ENCODE data around the gene PI4K2A. TPM values are rescaled to one million over a fixed set of nuclear protein-coding genes. Genes with fewer than 3 reads are reported as not detected.

Gene PI4K2A
- total and polyA plus RNA-seq, 2 of the 4 experiments (the other 2 are of a cell fraction), result 15.8 to 27.3 TPM

DNA sequence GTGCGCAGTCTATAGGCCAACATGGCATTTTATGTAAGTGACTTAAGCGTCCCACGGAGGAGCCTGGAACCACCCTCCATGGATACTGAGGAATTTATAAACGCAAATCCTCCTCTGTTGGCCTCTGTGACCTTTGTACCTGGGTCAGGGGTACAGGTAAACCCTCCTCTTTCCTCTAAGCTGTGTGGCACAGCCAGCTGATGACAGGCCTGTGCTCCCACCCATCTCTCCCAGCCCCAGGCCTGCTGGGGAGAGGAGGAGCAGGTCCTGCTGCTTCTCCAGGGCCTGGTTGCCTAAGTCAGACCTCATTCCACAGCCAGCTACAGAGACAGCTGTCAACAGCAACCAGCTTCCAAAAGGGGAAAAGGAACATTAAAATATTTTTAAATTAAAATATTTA is 41.6 kb downstream of the PI4K2A start:
- Histone ChIP-seq H3K4me2 (ENCODE audit: low read depth, low read length) (peak overlapping the region; percentile 8; the same call in 1 of the 2 replicates), H3K79me1 (ENCODE audit: low read depth in 1 of 2, low read length in 2 of 2) (peaks cover 8 to 77% of the 10 kb centered on the region in 2 experiments), H4K20me1 (ENCODE audit: insufficient read depth, low read length) (peaks cover 57% of the 10 kb centered on the region), H3K4ac (ENCODE audit: low read depth, low read length) (no peak overlapping the region), H3K27me3 (ENCODE audit: control insufficient read depth, insufficient read depth, low read length) (no peaks in the 10 kb centered on the region), H3K23ac (ENCODE audit: low read depth, low read length) (0 out of 2 replicates have a peak overlapping the region, but pooled peaks have one; percentile 62), H3K18ac (ENCODE audit: low read depth, low read length) (no peak overlapping the region), H3K9ac (ENCODE audit: low read depth, low read length) (no peak overlapping the region), H3K56ac (ENCODE audit: extremely low read depth, insufficient read depth, low read length) (no peak overlapping the region), H3K9me1 (ENCODE audit: insufficient read depth, low read length) (peaks cover 10% of the 10 kb centered on the region), H2AK5ac (ENCODE audit: low read depth, low read length) (peak overlapping the region; percentile 75), H2BK5ac (ENCODE audit: low read depth, low read length, poor library complexity, severe bottlenecking) (no peak overlapping the region), H2AFZ (replicated peaks; ENCODE audit: low read length, poor library complexity) (no peak overlapping the region), H2BK20ac (ENCODE audit: low read depth, low read length) (no peak overlapping the region), H4K8ac (ENCODE audit: low read depth in 2 of 2, low read length in 2 of 2) (no peak overlapping the region), H2AK9ac (replicated peaks; ENCODE audit: low read depth, low read length, poor library complexity) (peak overlapping the region; percentile 60), H3K9me3 (ENCODE audit: control insufficient read depth, insufficient read depth, low read length) (no peaks in the 10 kb centered on the region), H3K14ac (replicated peaks; ENCODE audit: low read depth, low read length) (no peak overlapping the region), H4K5ac (ENCODE audit: low read depth, low read length) (no peak overlapping the region), H2BK120ac (ENCODE audit: low read depth, low read length) (no peak overlapping the region), H3K36me3 (ENCODE audit: control insufficient read depth, insufficient read depth, low read length) (peaks cover 34% of the 10 kb centered on the region), H3K27ac (ENCODE audit: insufficient read depth, low read length) (no peak overlapping the region), H2BK15ac (ENCODE audit: low read depth, low read length) (no peak overlapping the region), H3K4me1 (ENCODE audit: control insufficient read depth, insufficient read depth, low read length) (peaks cover 10% of the 10 kb centered on the region), H4K91ac (ENCODE audit: insufficient read depth, low read depth, low read length) (no peak overlapping the region; the same call in 1 of the 2 replicates), H3K4me3 (ENCODE audit: insufficient read depth, low read depth, low read length) (no peak overlapping the region)
- intact Hi-C loops (cut with micrococcal nuclease) (no loop called here), dilution Hi-C loops (cut with HindIII; ENCODE audit: low sequenced_read_pairs, unreplicated experiment) (no loop called here), in situ Hi-C loops (cut with MboI; ENCODE audit: low sequenced_read_pairs) (no loop called here)
- TF ChIP-seq SMC3 (IDR thresholded peaks at IDR 0.05; ENCODE audit: low read depth, low read length), result no peak
- TF ChIP-seq NFE2L2 (IDR thresholded peaks at IDR 0.05; ENCODE audit: low read depth, low read length), result no peak
- TF ChIP-seq RCOR1 (IDR thresholded peaks at IDR 0.05; ENCODE audit: insufficient replicate concordance, low read length), result no peak
- no peak for TF ChIP-seq CTCF (conservative IDR thresholded peaks at IDR 0.05; ENCODE audit: low read depth, low read length)
- TF ChIP-seq MAFK (IDR thresholded peaks at IDR 0.05; ENCODE audit: low read depth, low read length), result no peak
- TF ChIP-seq BHLHE40 (IDR thresholded peaks at IDR 0.05; ENCODE audit: low read depth, low read length), result no peak
- no peak for TF ChIP-seq CHD1 (IDR thresholded peaks at IDR 0.05; ENCODE audit: low read depth, low read length)
- POLR2A ChIA-PET (ENCODE audit: unreplicated experiment), result no interaction called here
- DNase-seq (no peak), ATAC-seq (ENCODE audit: low read depth) (no peak)
- CTCF ChIA-PET, result interaction anchor here (0.6 kb wide), 1 partner anchor 474 kb away, joined by 6 read pairs; no protein-coding TSS in a partner anchor
- no TSS peak for BruUV-seq (replicated peaks)
- no CpG with 5 or more reads among the region's 4 CpGs for WGBS, 2 experiments (ENCODE audit: extremely low coverage in 2 of 2, insufficient read length in 1 of 2)
